Stimulated activated CD4-positive, alpha-beta T cell treated with anti-CD3 and anti-CD28 coated beads, Interleukin-2, amount 100 ng/mL, for 48 hours (primary cell): Measurements from ENCODE around the gene RPS2.

Source experiments
- DNase-seq, 2 donors: peaks; one replicate each; pipeline ENCODE4 v3.0.0-alpha.2; 2020

The RPS2 gene

GRCh38 chr16:1917665-1918350, 46.8 kb downstream of the RPS2 start:
- DNase-seq, result no peak

- no peak for DNase-seq
Observed at GRCh38 chr16:1917056-1917664, 47.5 kb downstream of the RPS2 start.

GRCh38 chr16:1916640-1916990, 48.0 kb downstream of the RPS2 start:
- DNase-seq, result no peak

GRCh38 chr16:1915732-1916639, 48.6 kb downstream of the RPS2 start:
- no peak for DNase-seq

GRCh38 chr16:1914988-1915387, 49.6 kb downstream of the RPS2 start:
- no peak for DNase-seq

GRCh38 chr16:1914084-1914608, 50.5 kb downstream of the RPS2 start:
- no peak for DNase-seq

- no peak for DNase-seq
Observed at GRCh38 chr16:1913327-1914083, 51.1 kb downstream of the RPS2 start.

- no peak for DNase-seq
Observed at GRCh38 chr16:1912215-1912543, 52.4 kb downstream of the RPS2 start.
